ENCODE results near the gene CUEDC2.
A peak's percentile ranks its signal among the peaks of the same experiment; 100 is the strongest.

The CUEDC2 gene

DNA sequence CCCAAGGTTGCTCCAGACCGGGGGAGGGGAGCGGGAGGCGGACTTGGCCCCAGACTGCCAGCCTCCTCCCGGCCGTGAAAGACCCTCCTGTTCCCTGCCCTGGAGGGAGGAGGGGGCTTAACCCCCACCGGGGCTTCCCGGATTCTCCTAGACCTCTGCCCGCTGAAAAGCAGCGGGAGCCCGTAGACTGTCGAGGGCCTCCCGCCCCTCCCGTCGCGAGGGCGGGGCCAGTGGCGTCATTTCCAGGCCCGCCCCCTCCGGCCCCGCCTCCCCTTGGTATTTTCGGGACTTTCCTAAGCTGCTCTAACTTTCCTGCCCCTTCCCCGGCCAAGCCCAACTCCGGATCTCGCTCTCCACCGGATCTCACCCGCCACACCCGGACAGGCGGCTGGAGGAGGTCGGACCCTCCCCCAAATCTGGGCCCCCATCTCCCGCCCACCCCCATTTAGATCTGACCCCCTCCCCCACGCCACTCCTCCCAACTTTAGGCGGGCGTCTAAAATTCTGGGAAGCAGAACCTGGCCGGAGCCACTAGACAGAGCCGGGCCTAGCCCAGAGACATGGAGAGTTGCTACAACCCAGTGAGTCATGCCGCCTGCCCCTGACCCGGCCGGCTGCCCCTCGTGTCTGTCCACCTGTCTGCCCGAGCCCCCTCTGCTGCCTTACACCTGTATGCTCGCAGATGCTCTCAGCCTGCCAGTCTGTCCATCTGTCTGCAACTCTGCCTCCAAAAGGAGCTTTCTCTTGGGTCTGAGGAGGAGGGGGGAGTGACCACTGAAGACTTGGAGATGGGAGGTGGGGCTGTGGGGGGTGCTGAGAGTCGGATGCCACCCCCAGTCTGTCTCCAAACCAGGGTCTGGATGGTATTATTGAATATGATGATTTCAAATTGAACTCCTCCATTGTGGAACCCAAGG lies 36.7 kb downstream of the CUEDC2 start, which contains the start of gene NFKB2:
TSS of gene NFKB2 (plus strand) at position 306 of the 917 bp plus-strand sequence. CDS start at position 561, 255 bp downstream.
- peak; percentile 9 for DNase-seq

GRCh38 chr10:102394801-102395399 lies 37.5 kb downstream of the CUEDC2 start:
- DNase-seq: no peak

GRCh38 chr10:102394079-102394800 lies 38.1 kb downstream of the CUEDC2 start:
- no peak for DNase-seq

GRCh38 chr10:102393411-102394078 lies 38.8 kb downstream of the CUEDC2 start:
- DNase-seq: no peak

- no peak for DNase-seq
Measured at GRCh38 chr10:102392306-102392705, 40.1 kb downstream of the CUEDC2 start.

DNA sequence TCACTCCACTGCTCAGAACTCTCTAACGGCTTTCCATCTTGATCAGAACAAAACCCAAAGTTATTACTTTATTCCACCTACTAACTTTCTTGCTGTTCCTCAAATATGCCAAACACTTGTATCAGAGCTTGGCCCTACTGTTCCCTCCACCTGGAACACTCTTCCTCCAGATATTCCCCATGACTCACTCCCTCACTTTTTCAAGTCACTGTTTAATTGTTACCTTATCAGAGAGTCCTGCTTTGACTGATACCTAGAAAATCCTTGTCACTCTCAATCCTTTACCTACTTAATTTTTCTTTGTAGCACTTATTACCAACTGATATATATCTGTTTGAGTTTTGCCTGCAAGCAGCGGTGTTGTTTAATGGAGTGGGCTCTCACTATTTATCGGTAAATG lies 42.5 kb downstream of the CUEDC2 start:
- DNase-seq: no peak

- no peak for DNase-seq
Measured at GRCh38 chr10:102384606-102385429, 47.6 kb downstream of the CUEDC2 start.

- DNase-seq: no peak
Measured at GRCh38 chr10:102384053-102384452, 48.3 kb downstream of the CUEDC2 start.

DNA sequence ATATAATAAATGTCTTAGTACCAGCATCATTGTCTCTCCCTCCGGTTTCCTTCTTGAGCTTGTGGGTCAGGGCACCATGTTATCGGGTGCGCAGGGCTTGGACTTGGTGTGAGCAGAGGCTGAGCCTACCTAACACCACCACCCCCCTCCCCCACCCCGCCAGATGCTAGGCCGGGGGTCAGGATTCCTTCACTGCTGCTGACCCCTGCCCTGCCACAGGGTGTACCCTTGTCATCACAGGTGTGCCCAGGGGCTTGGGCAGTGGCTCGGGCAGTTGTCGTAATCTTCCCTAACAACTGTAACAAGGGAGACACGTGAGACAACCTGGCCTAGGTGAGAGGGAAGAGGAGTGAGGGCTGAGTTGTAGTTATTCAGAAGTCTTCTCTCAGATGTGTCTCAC lies 49.5 kb downstream of the CUEDC2 start:
- DNase-seq: no peak

DNA sequence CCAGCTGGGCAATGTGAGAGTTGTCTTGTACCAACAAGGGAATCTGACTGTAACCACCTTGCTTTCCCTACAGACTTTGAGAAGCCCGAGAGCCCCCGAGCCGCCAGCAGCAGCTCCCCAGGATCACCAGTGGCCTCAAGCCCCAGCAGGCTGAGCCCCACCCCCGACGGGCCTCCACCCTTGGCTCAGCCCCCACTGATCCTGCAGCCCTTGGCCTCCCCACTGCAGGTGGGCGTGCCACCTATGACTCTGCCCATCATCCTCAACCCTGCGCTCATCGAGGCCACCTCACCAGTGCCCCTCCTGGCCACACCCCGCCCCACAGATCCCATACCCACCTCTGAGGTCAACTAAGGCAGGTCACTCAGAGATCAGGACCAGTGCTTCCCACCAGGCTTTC lies 50.4 kb downstream of the CUEDC2 start:
- no peak for DNase-seq

GRCh38 chr10:102379383-102379782 lies 53.0 kb downstream of the CUEDC2 start:
- DNase-seq: no peak

DNA sequence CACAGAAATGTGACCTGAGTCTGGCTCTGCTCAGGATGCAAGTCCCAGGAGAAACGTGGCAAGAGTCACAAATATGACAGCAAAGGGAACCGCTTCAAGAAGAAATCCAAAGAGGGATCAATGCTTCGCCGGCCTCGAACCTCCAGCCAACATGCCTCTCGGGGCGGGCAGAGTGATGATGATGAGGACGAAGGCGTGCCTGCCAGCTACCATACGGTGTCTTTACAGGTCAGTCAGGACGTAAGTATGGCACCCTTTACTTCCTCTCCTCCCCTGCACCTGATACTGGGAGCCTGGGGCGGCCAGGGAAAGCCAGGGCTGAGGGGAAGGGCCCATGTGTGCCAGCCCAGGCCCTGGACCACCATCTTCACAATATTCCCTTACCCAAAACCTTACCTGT lies 55.5 kb downstream of the CUEDC2 start:
- DNase-seq: no peak

DNA sequence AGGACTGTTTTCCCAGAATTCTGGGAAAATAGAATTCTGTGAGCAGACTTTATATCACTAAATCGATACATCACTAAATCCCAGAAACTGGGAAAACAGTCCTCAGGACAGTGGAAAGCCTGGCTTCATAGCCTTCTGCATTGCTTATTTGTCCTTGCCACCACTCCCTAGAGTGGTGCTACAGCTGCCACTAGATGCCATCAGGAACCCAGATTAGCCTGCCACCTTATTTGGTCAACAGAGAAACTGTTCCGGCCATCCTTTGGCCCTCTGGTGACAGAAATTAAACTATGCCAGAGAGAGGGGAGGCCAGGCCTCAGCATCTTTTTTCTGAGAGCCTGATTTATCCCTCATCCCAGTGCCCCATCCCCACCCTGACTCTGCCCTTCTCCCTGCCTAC lies 56.5 kb downstream of the CUEDC2 start:
- DNase-seq: no peak

- DNase-seq: no peak
Measured at GRCh38 chr10:102375250-102375649, 57.1 kb downstream of the CUEDC2 start.
